ENCODE data around the gene ARFGAP3.
A peak's percentile ranks its signal among the peaks of the same experiment; 100 is the strongest.

Gene ARFGAP3

DNA sequence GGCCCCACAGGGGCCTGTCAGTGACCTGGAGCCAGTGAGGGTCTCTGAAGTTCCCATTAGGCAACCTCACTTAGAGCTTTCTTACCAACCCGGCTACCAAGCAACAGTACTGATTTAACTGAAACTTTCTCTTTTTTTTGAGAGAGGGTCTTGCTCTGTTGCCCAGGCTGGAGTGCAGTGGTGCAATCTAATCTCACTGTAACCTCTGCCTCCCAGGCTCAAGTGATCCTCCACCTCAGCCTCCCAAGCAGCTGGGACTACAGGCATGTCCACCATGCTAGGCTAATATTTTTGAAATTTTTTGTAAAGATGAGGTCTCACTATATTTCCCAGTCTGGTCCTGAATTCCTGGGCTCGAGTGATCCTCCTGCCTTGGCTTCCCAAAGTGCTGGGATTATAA, 42.5 kb downstream of the ARFGAP3 start:
- DNase-seq: no peak

GRCh38 chr22:42814215-42814614, 42.9 kb downstream of the ARFGAP3 start:
- no peak for DNase-seq

- no peak for DNase-seq
These were observed 43.6 kb downstream of the ARFGAP3 start for GRCh38 chr22:42813501-42813900.

- DNase-seq: no peak
These were observed 45.6 kb downstream of the ARFGAP3 start for GRCh38 chr22:42811459-42811858.

GRCh38 chr22:42808521-42808920, 48.6 kb downstream of the ARFGAP3 start:
- DNase-seq: no peak

GRCh38 chr22:42807185-42807584, 49.9 kb downstream of the ARFGAP3 start:
- no peak for DNase-seq

DNA sequence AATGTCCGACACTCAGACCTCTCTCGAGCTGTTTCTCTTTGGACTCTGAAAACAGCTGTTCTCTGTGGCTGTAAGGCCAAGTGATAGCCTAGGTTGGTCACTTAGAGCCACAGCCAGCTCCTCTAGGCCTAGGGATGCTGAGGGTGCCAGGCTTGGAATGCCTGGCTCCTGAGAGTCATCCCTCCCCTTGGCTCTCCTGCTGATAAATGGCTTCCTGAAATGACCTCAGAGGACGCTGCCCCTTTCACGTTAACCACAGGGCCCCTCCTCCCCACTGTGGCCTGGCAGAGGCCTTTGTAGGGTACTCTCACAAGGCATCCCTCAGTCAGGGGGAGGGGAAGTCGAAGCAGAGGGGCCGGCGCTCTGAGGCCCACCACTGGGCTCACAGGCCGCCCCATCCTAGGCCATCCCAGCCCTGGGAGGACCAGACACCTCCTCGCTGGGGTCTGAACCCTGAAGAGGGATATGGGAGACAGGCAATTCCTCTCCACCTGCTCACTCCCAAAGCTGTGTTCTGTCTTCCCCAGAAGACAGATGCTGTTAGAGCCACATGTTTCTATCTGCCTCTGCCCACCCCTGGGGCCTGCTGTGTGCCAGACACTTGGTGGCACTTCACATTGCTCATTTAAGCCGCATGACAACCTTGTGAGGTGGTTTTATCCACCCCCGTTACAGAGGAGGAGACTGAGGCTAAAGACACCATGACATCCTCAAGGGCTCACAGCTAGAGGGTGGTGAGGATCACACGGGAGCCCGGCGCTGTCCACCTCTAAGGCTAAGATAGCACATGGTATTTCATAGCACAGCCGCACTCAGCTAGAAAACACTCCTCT, 50.9 kb downstream of the ARFGAP3 start:
- no peak for DNase-seq

DNA sequence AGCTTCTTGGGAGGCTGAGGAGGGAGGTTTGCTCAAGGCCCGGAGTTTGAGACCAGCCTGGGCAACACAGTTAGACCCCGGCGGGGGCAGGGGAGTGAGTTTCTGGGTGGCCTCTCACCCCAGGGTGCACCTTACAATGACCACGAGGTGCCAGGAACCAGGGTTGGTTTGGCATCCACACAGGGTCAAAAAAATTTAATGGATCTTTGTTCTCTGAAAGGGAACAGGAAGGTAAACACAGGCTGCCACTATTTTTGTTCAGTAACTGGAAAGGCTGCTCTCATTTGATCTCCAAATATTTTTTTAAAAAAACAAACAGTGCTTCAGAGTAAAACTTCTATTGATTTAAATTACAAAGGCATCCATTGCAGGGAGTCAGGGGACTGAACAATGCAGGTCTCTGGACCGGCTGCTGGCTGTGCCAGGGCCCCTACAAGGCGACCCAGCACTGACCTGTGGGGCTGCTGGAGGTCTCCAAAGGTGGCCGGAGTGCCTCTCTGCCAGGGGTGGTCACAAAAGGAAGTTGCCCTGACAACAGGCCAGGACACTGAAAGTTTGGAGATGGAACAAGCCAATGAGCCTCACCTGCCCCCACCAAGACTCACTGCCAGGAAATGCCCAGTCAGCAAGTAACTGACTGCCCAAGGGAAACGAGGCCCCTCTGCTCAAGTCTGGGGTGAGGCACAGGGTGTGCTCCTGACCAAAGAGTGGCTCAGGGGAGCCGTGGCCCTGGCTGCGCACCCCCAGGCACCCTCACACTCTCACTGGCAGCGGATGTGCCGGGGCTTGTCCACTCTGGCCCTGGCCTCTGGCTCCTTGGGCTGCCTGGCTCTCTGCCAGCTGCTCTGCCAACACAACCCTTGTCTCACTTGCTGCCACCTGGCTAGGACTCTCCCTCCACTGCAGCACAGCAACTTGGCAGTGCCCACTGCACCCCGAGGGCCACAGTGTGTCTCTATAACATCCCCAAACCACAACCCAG, 51.8 kb downstream of the ARFGAP3 start:
- peak; percentile 50 for DNase-seq

DNA sequence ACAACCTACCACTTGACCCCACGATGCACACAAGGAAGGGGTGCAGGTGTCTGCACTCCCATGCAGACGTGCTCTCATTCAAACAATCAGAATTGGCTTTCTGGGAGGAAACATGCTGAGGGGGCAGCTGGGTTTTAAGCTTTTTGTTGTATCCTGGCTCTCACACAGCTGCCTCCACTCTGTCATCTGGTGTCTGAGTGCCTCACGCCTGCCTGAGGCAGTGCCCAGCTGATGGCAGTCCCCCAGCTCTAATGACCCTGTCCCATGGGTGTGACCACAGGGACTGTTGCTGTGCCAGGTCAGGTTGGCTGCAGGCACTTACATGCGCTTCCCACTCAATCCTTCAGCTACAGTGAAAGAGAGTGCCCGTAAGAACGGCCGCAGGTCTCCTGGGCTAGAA, 53.7 kb downstream of the ARFGAP3 start:
- no peak for DNase-seq

- no peak for DNase-seq
These were observed 55.6 kb downstream of the ARFGAP3 start for GRCh38 chr22:42801252-42802080.

- no peak for DNase-seq
These were observed 56.4 kb downstream of the ARFGAP3 start for GRCh38 chr22:42800451-42801251.

DNA sequence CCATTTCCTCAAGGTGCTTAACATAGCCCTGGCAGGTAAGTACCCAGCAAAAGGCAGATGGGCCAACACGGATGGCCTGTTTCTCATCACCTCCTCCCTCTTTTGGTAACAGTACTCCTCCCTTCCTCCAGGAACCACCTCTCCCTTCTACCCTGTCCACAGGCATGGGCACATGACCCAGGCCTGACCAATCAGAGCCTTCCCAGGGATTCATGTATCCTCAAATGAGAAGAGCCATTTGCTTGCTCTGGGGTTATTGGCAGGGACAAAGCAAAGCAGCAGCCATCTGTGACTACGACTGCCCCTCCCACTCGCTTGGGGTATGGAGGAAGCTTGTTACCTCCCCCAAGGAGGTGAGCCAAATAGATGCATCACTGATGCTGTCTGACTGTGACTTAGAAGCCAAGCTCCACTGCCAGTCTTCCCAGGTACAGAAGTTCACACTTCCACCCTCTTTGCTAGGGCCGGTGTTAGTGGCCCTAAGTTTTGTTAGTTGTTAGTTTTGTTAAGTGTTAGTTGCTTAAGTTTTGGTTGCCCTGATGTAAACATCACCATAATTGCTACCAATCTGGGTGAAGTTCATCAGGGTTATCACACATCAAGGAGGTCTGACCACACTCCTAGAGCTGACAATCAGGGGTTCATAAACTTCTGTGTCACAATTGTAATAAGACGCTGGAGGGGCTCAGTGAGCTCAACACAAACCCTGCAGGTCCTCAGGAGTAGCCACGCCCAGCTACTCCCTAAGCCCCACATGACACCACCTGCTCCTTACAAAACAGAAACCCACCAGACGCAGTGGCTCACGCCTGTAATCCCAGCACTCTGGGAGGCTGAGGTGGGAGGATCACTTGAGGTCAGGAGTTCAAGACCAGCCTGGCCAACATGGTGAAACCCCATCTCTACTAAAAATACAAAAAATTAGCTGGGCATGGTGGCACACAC, 57.3 kb downstream of the ARFGAP3 start:
- DNase-seq: no peak

GRCh38 chr22:42799061-42799460, 58.0 kb downstream of the ARFGAP3 start:
- no peak for DNase-seq

DNA sequence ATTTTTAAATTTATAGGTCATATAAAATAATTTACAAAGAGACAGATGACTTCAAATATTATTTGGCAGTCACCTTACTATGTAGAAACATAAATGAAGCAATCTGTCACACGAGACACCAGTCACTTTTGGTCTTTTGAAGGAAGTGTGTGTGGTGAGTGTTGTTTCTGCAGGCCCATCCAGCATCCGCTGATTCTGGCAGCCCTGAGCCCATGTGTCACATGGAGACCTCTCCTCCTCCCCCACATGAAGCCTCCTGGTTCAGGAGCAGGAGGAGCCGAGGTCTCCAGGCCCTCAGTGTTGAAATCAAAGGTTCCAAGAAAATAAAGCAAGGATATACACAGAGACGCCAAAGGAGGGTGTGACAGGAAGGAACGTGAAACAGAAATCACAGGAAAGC, 60.1 kb downstream of the ARFGAP3 start:
- no peak for DNase-seq

GRCh38 chr22:42796081-42796480, 61.0 kb downstream of the ARFGAP3 start:
- DNase-seq: no peak

- DNase-seq: no peak
These were observed 62.2 kb downstream of the ARFGAP3 start for GRCh38 chr22:42794551-42795510.

DNA sequence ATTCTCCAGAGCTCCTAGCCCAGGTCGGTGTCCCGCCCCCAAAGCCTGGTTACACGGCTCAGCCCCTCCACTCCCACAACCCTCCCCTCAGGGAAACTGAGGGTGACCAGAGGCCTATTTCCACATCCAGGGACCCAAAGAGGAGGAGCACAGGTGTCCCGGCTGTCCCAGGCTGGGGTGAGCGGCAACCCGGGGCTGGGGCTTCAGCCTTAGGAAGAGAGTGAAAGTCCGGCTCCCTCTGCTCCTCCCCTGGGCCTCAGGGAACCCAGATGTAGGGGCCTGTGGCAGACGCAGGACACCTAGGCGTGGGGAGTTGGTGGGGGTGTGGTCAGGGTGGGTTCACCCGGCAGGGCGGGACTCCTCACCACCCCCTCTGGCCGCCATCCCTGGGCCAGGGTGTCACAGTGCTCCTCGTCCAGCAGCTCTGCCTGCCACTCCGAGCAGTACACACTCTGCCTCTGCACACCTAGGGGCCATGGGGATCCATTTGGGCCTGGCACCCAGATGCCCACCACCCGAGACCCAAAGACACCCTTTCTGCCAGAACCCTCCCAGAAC, 63.1 kb downstream of the ARFGAP3 start:
- DNase-seq: no peak

DNA sequence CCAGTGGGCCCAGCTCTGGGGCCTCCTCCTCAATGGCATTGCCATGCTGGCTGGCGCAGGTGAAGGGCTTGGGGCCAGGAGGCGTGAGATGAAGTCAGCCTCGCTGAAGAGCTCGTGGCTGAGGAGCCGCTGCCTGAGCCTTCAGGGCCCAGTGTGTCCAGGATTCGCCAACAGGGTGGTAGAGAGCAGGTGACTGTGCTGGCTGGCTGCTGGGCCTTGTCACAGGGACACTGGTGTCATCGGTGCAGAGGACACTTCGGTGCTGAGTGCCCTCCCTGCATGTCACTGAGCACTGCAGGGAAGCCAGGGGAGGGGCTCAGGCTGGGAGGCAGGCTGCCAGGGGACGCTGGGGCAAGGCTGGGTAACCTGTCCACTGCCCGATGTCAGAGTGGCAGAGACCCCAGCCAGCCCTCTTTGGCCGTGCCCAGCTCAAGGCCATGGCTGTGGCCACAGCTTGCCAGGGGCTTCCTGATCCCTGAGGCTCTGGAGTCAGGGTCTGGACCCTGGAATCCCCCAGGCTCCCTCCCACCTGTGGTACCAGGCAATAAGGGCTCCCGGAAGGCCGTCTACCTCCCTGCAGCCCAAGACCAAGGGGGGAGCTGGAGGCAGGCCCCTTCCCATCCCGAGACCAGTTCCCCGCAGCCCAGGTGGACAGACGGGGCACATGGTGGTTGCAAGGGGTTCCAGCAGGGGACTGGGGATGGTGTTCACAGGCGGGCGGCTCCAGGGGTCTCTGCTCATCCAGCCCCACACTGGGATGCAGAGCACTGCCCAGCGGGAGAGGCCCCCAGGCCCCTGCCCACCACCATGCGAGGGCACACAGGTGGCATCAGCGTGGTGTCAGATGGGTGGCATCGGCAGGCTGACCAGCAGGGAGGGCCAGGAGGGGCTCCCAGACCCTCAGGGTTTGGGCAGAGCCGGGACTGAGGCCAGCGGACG, 63.9 kb downstream of the ARFGAP3 start:
- no peak for DNase-seq
